ENCODE results near the gene PSD4.

DNA sequence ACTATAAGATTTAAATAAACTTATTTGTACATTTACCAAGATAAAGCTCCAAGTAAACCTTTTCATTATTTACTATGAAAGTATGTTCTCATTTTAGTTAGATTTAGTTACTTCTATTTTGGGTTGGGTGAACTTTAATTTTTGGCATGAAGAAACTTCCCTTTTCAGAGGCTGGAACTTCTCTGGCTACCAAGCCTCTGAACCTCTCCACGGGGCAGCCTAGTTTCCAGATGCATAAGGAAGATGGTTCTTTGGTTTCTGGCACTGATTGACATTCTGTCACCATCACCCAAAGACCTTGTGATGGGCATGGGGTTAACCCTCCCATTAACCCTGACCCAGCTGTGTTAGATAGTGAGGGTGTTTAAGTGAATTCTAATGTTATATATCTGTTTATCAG is 17.1 kb downstream of the PSD4 start:
- TF ChIP-seq POLR2A (IDR thresholded peaks at IDR 0.05; ENCODE audit: low read length), result no peak
- no peak for TF ChIP-seq GATA1 (IDR thresholded peaks at IDR 0.05; ENCODE audit: low read depth, low read length)
